IPS-11a (cell line): Measurements from ENCODE around the gene RPL10.
"Not testable (repeated sequence)": the region's sequence is repeated elsewhere in the genome, so short reads cannot be mapped to it uniquely, and the experiment has no call there.

Experiments
- H3K4me3 ChIP-seq: one replicate; pipeline ENCODE4 v1.5.1; 2013; ENCODE audit warnings: low read depth, low read length, control low read depth

The RPL10 gene

DNA sequence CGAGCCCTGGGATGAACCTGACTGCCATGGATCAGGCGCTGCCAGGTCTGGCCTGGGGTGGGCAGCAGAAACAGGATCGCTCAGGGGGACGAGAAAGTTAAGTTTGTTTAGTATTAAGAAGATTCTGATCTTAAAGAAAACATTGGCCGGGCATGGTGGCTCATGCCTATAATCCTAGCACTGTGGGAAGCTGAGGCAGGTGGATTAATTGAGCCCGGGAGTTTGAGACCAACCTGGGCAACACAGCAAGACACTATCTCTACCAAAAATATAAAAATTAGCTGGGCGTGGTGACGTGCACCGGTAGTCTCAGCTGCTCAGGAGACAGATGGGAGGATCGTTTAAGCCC, 23.0 kb upstream of the RPL10 start:
- no peak overlapping the region for H3K4me3 ChIP-seq

DNA sequence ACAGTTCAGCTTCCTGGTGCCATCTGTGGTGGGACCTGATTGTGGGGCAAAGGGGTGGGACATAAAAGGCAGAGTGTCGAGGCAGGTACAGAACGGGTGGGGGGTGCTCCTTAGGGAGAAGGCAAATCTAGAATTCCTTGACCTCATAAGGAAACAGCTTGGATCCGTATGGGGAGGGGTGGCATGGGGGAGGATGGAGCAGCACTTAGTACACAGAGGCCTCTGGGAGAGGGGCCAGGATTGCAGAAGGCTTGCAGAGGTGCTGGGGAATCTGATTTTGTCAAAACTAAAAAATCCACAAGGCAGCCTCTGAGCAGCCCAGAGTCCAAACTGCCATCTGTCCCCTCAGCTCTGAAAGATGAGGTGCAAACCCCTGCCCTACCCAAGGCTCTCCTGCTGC, 21.4 kb upstream of the RPL10 start:
- H3K4me3 ChIP-seq, result no peak overlapping the region

DNA sequence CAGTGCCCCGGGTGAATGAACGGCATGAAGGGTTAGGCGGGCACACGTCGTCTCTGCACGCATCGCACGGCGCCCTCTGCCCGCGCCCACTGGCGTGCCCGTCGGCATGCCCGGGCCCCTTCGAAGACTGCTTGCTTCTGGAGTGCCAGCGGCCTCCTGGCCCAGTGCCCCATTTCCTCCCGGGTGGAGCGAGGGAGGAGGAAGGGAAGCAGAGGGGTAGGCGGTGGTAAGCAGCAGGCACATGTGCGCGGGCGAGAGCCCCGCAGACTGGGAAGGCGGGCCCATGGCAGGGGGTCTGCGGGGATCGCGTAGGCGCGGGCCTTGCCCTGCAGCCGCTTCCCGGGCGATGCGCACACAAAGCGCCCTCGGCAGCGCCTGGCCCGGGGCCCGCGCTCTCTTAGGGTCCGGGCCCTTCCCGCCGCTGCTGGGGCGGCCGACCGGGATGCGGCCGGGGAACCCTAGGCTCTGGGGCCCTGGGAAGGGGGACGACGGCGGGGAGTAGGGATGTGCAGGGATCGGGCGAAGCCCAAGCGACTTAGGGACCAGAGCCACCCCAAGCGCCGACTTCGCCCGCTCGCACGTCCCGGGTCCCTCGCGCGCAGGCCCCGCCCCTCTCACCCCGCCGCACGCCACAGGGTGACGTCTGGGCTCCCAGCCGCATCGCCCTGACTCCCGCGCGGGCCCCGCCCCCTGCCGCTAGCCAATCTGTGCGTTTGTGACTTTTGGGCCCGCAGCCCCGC, 19.9 kb upstream of the RPL10 start:
- H3K4me3 ChIP-seq, result peak overlapping the region; percentile 17

DNA sequence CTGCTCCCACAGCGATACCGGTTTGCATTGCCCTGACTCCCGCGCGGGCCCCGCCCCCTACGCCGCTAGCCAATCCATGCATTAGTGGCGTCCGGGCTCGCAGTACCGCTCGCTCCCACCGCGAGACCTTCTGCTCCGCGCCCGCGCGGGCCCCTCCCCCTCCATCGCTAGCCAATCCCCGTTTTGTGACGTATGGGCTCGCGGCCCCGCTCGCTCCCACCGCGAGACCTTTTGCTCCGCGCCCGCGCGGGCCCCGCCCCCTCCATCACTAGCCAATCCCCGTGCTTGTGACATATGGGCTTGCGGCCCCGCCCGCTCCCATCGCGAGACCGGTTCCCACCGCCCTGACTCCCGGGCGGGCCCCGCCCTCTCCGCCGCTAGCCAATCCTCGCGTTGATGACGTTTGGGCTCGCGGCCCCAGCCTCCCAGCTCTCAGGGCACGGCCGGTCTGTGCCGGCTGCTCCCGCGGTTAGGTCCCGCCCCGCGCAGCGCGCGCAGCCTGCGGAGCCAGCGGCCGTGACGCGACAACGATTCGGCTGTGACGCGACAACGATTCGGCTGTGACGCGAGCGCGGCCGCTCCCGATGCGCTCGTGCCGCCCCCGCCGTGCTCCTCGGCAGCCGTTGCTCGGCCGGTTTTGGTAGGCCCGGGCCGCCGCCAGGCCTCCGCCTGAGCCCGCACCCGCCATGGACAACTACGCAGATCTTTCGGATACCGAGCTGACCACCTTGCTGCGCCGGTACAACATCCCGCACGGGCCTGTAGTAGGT, 19.2 kb upstream of the RPL10 start, which contains the start of gene EMD:
Gene EMD (plus strand): TSS at position 497 of the 770 bp plus-strand sequence. CDS start 190 bp downstream, at position 687.
- H3K4me3 ChIP-seq, result peak within 1 kb of the TSS; percentile 66

DNA sequence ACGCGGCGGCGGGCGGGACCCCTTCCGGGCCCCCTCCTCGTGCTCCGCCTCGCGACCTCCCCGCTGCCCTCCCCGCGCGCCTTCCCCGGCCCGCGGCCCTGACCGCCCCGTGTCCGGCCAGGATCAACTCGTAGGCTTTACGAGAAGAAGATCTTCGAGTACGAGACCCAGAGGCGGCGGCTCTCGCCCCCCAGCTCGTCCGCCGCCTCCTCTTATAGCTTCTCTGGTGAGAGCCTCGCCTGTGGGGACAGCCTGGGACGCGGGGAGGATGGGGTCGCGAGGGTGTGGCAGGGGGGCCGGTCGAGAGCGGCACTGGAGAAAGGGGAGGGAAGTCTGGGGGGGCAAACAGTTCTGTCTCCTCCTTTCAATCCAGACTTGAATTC, 18.6 kb upstream of the RPL10 start:
- peak overlapping the region; percentile 66 for H3K4me3 ChIP-seq

DNA sequence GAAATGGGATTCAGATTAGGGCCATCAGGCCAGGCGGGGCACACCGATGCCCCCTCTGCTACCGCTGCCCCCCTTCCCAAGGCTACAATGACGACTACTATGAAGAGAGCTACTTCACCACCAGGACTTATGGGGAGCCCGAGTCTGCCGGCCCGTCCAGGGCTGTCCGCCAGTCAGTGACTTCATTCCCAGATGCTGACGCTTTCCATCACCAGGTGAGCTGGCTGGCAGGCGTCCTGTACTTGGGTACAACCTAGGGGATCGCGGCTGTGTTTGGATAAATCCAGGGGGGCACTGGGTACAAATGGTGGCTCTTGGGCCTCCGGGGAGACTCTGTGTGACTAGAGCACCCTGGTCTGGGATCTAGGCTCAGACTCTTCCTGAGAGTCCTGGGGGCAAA, 18.0 kb upstream of the RPL10 start:
- H3K4me3 ChIP-seq, result peak overlapping the region; percentile 66

DNA sequence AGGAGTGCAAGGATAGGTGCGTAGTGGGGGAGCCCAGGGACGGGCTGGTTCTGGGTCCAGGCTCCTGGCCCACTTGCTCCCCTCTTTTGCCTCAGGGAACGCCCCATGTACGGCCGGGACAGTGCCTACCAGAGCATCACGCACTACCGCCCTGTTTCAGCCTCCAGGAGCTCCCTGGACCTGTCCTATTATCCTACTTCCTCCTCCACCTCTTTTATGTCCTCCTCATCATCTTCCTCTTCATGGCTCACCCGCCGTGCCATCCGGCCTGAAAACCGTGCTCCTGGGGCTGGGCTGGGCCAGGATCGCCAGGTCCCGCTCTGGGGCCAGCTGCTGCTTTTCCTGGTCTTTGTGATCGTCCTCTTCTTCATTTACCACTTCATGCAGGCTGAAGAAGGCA, 17.4 kb upstream of the RPL10 start:
- H3K4me3 ChIP-seq, result no peak overlapping the region

DNA sequence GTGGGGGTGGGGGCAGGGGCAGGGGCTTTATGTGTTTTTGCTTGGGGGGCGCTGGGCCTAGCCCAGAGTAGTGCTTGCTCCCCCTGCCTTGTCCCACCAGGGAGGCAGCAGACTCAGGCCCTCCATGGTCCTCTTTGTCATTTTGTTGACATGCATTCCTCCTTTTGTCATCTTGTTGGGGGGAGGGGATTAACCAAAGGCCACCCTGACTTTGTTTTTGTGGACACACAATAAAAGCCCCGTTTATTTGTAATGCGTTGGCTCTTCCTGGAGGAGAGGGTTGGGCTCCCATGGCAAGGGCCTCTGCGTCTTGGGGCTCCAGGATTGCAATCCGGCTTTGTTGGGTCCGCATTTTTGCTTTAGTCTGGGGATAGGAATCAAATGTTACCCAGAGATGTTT, 16.9 kb upstream of the RPL10 start:
- H3K4me3 ChIP-seq, result no peak overlapping the region

DNA sequence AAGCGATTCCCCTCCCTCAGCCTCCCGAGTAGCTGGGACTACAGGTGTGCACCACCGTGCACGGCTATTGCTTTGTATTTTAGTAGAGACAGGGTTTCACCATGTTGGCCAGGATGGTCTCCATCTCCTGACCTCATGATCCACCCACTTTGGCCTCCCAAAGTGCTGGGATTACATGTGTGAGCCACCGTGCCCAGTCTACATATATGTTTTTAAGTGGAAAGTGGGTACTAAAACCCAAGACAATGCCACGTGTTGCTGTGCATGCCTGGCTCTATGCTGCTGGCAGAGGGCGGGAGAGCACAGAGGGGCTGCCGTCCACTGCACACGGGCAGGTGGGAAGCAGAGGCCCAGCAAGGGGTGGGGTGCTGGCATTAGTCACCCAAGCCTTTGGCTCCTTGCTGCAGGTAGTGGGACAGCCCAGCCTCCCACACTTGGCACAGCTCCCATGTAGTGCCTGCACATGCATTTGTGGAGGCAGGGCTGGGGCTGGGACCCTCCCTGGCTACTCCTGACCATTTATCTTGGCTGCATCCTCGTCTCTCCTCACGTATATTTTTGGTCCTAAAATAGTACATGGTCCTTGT, 15.6 kb upstream of the RPL10 start:
- no peak overlapping the region for H3K4me3 ChIP-seq

DNA sequence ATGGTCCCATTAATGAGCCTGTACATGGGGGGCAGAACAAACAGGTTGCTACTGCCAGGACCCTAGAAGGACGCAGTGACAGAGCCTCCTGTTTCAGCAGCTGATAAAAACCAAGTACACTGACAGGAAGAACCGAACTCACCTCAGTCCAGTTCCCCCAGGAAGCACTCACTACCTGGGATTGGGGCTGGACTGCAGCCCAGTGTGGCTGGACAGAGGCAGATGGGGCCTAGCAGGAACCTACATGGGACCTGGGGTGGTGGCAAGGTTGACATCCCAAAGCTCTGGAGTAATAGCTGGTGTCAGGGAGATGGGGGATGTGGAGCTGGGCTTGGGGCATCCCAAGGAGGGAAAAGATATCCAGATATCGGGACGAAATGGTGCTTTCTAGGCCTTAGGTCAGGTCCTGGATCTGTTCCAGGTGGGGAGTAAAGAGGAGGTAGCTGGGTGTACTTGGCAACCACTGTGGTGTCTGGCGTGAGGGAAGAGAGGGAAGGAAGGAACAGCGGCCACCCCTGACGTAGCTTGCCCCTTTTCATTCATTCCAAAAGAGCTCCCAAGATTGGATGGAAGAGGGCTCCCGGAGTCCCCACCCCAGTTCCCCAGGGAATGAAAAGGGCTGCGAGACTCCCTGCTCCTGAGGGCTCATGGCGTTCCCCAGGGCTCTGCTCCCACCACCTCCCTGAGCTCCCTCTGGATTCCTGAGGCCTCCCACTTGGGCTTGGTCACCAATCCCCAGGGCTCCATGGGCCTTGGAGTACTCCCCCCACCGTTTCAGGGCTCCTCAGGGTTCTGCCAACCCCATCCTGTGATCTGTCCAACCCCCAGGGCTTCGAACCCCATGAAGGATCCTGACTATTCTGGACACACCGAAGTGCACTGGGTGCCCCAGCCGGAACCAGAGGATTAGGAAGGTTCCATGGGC, 14.6 kb upstream of the RPL10 start:
- no peak overlapping the region for H3K4me3 ChIP-seq

DNA sequence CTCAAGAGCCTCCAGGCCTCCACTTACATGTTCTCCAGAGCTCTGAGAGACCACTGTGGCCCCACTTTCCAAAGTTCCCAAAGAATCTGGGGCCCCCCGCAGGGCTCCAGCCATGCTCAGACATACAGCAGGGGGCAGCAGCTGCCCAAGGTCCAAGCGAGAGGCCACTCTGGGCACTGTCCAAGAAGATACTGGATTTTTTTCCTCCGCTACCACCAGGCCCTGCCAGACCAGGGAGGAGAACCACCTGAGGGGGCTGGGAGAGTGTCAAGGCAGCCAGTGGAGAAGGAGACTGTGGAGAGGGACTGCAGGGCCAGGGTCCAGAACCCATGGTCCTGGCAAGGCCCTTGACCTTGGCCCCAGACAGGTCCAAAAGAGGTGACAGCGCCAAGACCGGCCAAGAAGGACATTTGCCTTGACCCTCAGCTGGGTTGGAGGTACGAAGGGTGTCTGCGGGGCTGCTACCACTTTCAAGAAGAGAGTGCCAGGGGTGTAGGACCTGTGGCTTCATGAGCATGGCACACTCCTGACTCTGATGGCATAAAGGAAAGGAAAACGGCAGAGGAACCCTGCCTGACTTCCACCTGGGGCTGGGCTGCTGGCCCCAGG, 13.8 kb upstream of the RPL10 start:
- H3K4me3 ChIP-seq, result no peak overlapping the region

DNA sequence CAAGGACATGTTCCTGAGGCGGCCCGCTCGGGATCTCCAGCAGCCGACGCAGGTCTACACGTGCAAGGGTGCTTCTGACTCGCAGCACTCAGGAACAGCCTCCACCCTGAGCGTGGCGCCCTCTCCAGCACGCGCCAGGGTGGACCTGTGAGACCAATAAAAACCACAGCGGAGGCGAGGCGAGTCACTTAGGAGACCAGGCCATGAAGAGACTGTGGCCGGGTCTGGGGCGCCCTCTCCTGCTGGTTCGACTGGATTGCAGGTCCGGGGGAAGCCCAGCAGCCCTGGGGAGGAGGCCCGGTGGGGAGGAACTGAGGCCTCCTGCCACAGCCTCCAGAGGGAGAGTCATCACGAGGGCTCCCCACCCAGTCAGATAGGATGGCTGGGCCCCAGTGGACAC, 10.1 kb upstream of the RPL10 start:
- not testable (repeated sequence) for H3K4me3 ChIP-seq

DNA sequence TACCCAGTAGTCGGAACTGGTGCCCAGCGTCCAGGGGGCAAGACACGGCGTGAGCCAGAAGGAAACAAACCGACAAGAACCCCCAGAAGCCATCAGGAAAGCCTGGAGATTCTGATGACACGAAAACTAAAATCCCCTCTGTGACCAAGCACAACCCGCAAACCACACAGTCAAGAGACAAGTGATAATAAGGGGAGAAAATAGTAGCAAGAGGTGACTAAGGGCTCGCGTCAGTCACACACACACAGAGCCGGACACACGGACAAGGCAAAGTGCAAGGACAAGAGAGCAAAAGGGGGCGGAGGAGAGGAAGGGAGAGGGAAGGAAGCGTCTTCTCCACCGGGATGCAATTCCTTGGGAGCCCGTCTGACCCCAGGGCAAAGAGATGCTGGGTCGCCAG, 9.5 kb upstream of the RPL10 start:
- not testable (repeated sequence) for H3K4me3 ChIP-seq

DNA sequence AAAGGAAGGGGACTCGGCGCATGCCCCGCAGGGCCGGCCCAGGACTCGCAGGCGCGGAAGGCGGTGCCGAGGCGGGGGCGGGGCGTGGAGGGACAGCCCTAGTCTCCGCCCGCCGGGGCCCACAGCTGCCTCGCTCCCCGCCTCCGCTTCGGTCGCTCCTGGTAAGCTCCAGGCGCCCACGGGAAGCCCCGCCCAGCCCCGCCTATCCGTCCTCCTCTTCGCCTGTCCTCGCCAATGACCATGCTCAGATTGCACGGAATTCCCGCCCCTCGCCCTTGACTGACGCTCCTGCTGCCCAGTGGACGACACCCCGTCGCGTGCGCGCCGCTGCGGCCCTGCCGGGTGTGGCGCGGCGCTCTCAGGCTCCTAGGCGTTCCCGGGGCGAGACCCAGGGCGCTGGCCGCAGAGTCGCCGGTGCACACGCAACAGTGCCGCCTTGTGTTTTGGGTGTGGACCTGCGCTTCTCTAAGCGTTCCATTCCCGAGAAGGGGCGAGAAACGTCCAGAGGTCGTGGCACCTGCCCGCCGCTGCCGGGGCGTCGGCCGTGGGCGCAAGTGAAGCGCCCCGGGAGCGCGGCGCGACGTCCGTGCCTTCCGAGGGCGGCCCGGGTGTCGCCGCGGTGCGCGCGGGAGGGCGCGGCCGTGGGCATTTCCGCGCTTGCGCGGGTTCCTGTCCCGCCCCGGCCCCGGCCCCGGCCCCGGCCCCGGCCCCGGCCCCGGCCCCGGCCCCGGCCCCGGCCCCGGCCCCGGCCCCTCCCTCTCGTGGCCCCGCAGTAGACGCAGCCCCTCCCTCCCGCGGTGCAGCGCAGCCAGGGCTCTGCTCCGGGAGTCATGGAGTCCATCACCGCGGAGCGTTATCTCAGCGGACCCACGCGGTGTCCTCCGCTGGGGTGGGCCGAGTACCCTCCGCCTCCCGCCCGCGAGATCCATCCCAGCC, 8.1 kb upstream of the RPL10 start:
- not testable (repeated sequence) for H3K4me3 ChIP-seq

DNA sequence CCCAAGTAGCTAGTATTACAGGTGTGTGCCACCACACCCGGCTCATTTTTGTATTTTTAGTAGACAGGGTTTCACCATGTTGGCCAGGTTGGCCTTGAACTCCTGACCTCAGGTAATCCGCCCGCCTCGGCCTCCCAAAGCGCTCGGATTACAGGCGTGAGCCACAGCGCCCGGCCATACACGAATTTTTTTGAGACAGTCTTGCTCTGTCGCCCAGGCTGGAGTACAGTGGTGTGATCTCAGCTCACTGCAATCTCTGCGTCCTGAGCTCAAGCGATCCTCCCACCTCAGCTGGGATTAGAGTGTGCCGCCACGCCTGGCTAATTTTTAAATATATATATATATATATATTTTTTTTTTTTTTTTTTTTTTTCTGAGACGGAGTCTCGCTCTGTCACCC, 1.8 kb upstream of the RPL10 start:
- H3K4me3 ChIP-seq, result not testable (repeated sequence)

DNA sequence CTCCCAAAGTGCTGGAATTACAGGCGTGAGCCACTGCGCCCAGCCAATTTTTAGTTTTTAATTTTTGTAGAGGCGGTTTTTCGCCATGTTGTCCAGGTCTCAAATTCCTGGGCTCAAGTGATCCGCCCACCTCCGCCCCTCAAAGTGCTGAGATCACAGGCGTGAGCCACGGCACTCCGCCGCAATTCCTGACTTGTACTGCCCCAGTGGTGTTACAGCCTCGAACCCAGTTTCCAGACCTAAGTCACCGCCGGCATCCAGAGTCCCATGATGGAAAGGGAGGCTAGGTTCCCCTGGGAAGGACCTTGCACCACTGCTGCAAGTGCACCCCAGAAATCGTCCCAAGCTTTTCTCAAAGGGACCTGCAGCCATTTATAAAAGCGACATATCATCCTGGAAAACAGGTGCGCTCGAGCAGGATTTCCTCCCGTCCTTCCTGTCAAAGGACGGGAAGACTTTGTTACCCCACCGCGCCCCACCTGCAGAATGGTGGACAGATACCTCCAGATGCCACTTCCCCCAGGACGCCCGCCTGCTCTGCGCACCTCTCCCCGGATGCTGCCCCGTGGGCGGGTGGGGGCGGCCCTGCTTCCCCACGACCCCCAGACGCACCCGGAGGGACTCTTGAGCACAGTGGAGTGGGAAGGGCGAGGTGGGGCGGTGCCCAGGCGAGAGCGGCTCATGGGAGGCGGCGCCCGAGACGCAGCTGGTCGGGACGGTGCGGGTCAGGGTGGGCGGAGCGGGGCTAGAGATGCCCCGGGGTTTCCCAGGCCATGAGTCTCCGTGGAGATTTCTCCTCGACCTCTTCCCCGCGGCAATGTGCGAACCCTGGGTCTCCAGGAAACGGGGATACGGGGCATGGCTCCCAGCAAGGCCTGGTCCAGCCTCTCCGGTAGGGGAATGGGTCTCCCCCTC, 947 bp upstream of the RPL10 start:
- H3K4me3 ChIP-seq, result peak overlapping the region; percentile 91

DNA sequence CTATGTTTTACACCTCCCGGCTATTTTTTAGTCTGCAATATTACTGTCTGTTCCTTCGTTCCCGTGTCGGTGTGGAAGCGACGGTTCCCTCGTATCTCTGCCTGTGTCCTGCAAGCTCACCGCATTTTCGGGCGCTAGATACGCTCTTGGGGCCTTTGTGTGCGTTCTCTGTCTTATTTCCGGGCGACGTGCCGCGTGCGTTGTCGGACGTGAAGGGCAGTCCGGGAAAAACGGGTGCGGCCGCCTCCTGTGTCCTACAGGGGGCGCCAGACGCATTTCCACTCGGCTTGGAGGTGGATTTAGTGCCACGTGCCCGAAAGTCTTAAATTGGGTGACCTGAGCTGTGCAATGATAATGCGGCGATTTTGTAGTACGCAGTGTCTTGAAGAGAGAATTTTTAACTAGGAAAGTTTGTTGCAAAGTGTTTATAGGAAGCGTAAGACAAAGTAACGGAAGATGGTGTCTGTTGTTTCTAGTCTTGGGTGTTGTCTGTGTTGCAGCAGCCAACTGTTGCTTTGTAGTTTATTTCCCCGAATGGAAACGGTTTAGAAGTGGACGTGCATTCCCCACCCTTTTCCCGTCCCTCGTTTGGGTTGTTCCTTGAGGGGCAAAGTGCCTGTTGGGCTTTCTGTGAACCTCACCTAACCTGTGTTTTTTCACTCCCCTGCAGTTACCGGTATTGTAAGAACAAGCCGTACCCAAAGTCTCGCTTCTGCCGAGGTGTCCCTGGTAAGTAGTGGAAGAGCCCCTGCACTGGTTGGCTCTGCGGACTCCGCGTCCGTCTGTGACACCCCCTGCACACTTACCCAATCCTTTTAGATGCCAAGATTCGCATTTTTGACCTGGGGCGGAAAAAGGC, 720 bp downstream of the RPL10 start:
- H3K4me3 ChIP-seq, result peak overlapping the region; percentile 91
